Anterior cingulate cortex (tissue), 58 donors: ENCODE measurements around the gene KRTAP5-10.
"Not testable (repeated sequence)": the region's sequence is repeated elsewhere in the genome, so short reads cannot be mapped to it uniquely, and the experiment has no call there.

ENCODE experiments used
- DNase-seq, 58 donors: peaks; one replicate each; lab custom pipeline; 2025; lab: John Stamatoyannopoulos, UW

The KRTAP5-10 gene

GRCh38 chr11:71567633-71568032, 2.3 kb downstream of the KRTAP5-10 start:
- DNase-seq = not testable (repeated sequence)

- DNase-seq = peak in 1 of 58 donors; percentile 23
These were observed 3.5 kb downstream of the KRTAP5-10 start for GRCh38 chr11:71568704-71569349.

GRCh38 chr11:71571101-71571850, 5.9 kb downstream of the KRTAP5-10 start:
- not testable (repeated sequence) for DNase-seq

- no peak for DNase-seq
These were observed 7.4 kb downstream of the KRTAP5-10 start for GRCh38 chr11:71572811-71573210.

GRCh38 chr11:71574418-71574817, 9.1 kb downstream of the KRTAP5-10 start:
- no peak for DNase-seq

GRCh38 chr11:71575723-71576424, 10.5 kb downstream of the KRTAP5-10 start:
- DNase-seq = no peak

GRCh38 chr11:71576688-71577465, 11.5 kb downstream of the KRTAP5-10 start:
- not testable (repeated sequence) for DNase-seq

- DNase-seq = no peak
These were observed 12.2 kb downstream of the KRTAP5-10 start for GRCh38 chr11:71577469-71578004.

GRCh38 chr11:71579513-71579912, 14.2 kb downstream of the KRTAP5-10 start:
- DNase-seq = not testable (repeated sequence)

GRCh38 chr11:71580057-71581003, 15.0 kb downstream of the KRTAP5-10 start:
- peak in 39 of 58 donors; percentile 2 to 82 (median 41) for DNase-seq

- DNase-seq = no peak
These were observed 16.5 kb downstream of the KRTAP5-10 start for GRCh38 chr11:71581826-71582225.

GRCh38 chr11:71582309-71582895, 17.0 kb downstream of the KRTAP5-10 start, which contains the start of gene KRTAP5-11:
KRTAP5-11 (minus strand) TSS chr11:71582875; CDS start chr11:71582837, 38 bp downstream.
- DNase-seq = peak in 1 of 58 donors; percentile 6

- not testable (repeated sequence) for DNase-seq
These were observed 17.6 kb downstream of the KRTAP5-10 start for GRCh38 chr11:71582969-71583368.

GRCh38 chr11:71585673-71586072, 20.3 kb downstream of the KRTAP5-10 start:
- not testable (repeated sequence) for DNase-seq

- not testable (repeated sequence) for DNase-seq
These were observed 23.0 kb downstream of the KRTAP5-10 start for GRCh38 chr11:71588314-71588713.

- DNase-seq = not testable (repeated sequence)
These were observed 23.6 kb downstream of the KRTAP5-10 start for GRCh38 chr11:71588822-71589545.

GRCh38 chr11:71589546-71589920, 24.2 kb downstream of the KRTAP5-10 start:
- DNase-seq = not testable (repeated sequence)

GRCh38 chr11:71603221-71603620, 37.9 kb downstream of the KRTAP5-10 start:
- not testable (repeated sequence) for DNase-seq
